ENCODE data around the gene ERCC3.

- TF ChIP-seq POLR2A (IDR thresholded peaks at IDR 0.05; ENCODE audit: low read depth, low read length) (no peak), POLR2AphosphoS5 (IDR thresholded peaks at IDR 0.05; ENCODE audit: low read depth, low read length) (no peak)
These were observed 62.6 kb downstream of the ERCC3 start for GRCh38 chr2:127231130-127231865.
